Activated naive CD8-positive, alpha-beta T cell (primary cell): Measurements from ENCODE around the gene OPCML.
"Not testable (repeated sequence)": the region's sequence is repeated elsewhere in the genome, so short reads cannot be mapped to it uniquely, and the experiment has no call there.

Experiments
- H3K27ac Mint-ChIP-seq: one replicate; pipeline ENCODE4 v1.8.0; 2021; ENCODE audit warnings: mixed read lengths
- H3K27me3 Mint-ChIP-seq: one replicate; pipeline ENCODE4 v1.8.0; 2021; ENCODE audit warnings: mixed read lengths
- H3K36me3 Mint-ChIP-seq: one replicate; pipeline ENCODE4 v1.8.0; 2021; ENCODE audit warnings: mixed read lengths
- H3K4me1 Mint-ChIP-seq: one replicate; pipeline ENCODE4 v1.8.0; 2021; ENCODE audit warnings: low read depth, mixed read lengths
- H3K4me3 Mint-ChIP-seq: one replicate; pipeline ENCODE4 v1.8.0; 2021; ENCODE audit warnings: mild to moderate bottlenecking, mixed read lengths
- H3K9me3 Mint-ChIP-seq: one replicate; pipeline ENCODE4 v1.8.0; 2021; ENCODE audit warnings: low read depth, mixed read lengths

Gene OPCML

GRCh38 chr11:132422722-132423121 lies 1109.6 kb downstream of the OPCML start:
- Mint-ChIP-seq H3K4me1 (no peaks in the 10 kb centered on the region), H3K36me3 (no peaks in the 10 kb centered on the region), H3K4me3 (no peak overlapping the region), H3K9me3 (no peaks in the 10 kb centered on the region), H3K27me3 (peaks cover 3% of the 10 kb centered on the region), H3K27ac (no peak overlapping the region)

DNA sequence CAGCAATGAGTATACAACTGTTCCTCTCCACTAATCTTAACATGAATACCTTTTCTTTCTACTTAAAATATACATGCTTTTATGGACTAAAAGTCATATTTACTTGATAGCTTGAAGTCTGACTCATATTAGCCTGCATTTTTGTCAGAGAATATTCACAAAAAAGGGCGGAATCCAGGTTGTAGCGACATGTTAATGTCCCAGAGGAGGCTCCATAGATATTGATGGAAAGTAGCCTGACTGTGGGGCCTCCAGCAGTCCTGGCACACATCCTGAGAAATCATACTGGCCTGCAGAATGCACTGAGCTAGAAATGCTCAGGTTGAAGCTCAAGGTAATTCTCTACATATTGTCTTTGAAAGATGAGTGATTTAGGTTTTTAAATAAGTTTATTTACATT lies 1110.7 kb downstream of the OPCML start:
- H3K27ac Mint-ChIP-seq = no peak overlapping the region
- H3K4me3 Mint-ChIP-seq = no peak overlapping the region
- peaks cover 3% of the 10 kb centered on the region for H3K27me3 Mint-ChIP-seq
- no peaks in the 10 kb centered on the region for H3K9me3 Mint-ChIP-seq
- no peaks in the 10 kb centered on the region for H3K4me1 Mint-ChIP-seq
- H3K36me3 Mint-ChIP-seq = no peaks in the 10 kb centered on the region

DNA sequence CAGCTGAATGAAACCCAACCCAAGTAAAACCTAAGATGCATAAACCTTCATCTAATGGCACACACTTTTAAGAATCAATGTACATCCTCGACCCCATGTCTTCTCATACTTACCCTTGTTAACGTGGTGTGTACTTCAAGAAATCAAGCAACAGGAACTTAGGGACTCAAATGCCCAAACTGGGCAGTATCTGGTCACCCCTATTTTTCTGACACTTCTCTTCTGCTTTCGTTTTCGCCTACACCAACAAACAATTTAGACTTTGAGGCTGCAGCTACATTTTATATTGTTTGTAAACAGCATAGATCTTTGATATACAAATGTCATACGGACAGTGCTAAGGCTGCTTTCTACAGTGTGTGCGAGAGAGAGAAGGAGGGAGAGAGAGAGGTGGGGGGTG lies 1117.8 kb downstream of the OPCML start:
- Mint-ChIP-seq H3K4me1 (no peaks in the 10 kb centered on the region), H3K9me3 (no peaks in the 10 kb centered on the region), H3K27me3 (no peaks in the 10 kb centered on the region), H3K27ac (no peak overlapping the region), H3K4me3 (no peak overlapping the region), H3K36me3 (no peaks in the 10 kb centered on the region)

DNA sequence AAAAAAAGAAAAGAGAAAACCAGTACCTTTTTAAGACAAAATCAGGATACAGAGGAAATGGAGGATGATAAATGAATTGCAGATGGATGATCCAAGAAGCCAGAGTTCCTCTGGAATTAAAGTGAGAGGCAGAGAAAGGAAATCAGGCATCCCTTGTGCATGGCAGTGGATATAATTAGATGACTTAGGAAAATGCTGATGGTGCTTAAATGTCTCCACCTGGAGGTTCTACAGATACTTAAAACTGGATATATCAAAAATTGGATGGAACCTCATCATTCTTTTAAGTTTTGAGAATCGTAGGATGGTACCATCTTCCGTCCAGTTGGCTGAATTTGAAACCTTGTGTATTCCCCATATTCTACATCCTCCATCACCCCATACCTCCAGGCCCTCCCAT lies 1121.9 kb downstream of the OPCML start:
- H3K36me3 Mint-ChIP-seq = no peaks in the 10 kb centered on the region
- no peak overlapping the region for H3K27ac Mint-ChIP-seq
- H3K4me1 Mint-ChIP-seq = no peaks in the 10 kb centered on the region
- no peak overlapping the region for H3K4me3 Mint-ChIP-seq
- H3K9me3 Mint-ChIP-seq = no peaks in the 10 kb centered on the region
- H3K27me3 Mint-ChIP-seq = no peaks in the 10 kb centered on the region

DNA sequence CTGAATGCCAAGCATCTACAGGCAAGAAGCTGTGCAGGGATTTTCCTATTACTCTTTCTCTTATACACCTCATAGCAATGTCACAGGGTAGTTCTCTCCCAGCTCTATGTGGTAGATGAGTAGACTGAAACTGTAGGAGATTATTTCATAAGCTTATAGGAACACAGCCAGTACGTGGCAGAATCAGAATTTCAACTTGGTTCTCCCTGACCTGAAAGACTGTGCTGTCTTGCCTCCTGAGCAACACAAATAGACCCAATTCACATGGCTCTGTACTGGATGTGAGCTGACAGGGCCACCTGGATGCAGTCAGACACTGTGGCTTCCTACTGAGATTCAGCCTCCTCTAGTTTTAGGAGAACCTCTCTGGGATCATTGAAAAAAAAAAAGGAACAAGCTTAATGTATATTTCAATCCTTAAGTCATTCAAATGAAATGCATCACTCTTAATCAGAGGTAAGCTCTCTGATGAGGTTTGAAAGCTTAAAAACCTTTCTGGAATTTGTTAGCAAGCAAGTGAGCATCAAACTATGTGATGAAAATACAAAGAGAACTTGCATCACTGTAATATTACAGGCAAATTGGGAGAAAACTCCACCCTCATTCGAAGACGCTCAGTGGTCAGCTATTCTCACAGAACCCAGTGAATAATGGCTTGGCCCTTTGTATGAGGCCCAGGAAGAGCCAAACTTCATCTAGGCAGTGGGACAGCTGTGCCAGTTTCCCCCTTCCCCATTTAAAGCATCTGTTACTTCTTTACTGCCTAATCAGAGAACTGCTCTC lies 1122.5 kb downstream of the OPCML start:
- Mint-ChIP-seq H3K27me3 (no peaks in the 10 kb centered on the region), H3K4me3 (no peak overlapping the region), H3K4me1 (no peaks in the 10 kb centered on the region), H3K9me3 (no peaks in the 10 kb centered on the region), H3K27ac (no peak overlapping the region), H3K36me3 (no peaks in the 10 kb centered on the region)

DNA sequence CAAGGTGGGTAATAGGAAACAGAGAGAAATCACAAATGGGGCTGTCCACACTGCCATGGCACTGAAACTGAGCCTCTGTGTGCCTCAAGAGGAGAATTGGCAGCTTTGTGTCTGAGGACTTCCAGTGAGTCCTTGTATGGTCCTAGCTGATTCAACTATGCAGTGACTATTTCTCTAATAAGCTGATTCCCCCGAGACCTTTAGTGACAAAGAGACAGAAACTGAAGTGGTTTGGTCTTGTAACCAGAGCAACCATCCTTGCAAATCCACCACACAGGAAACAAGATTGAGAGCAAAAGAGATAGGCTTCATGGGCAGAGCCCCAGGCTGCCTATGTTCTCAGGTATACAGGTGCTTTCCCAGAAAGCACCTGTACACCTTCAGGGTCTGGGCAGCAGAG lies 1123.4 kb downstream of the OPCML start:
- H3K4me3 Mint-ChIP-seq = no peak overlapping the region
- H3K27ac Mint-ChIP-seq = no peak overlapping the region
- H3K4me1 Mint-ChIP-seq = no peaks in the 10 kb centered on the region
- H3K36me3 Mint-ChIP-seq = no peaks in the 10 kb centered on the region
- H3K27me3 Mint-ChIP-seq = no peaks in the 10 kb centered on the region
- no peaks in the 10 kb centered on the region for H3K9me3 Mint-ChIP-seq

GRCh38 chr11:132405728-132406127 lies 1126.6 kb downstream of the OPCML start:
- Mint-ChIP-seq H3K4me1 (no peaks in the 10 kb centered on the region), H3K27ac (no peak overlapping the region), H3K4me3 (no peak overlapping the region), H3K27me3 (no peaks in the 10 kb centered on the region), H3K36me3 (no peaks in the 10 kb centered on the region), H3K9me3 (no peaks in the 10 kb centered on the region)

DNA sequence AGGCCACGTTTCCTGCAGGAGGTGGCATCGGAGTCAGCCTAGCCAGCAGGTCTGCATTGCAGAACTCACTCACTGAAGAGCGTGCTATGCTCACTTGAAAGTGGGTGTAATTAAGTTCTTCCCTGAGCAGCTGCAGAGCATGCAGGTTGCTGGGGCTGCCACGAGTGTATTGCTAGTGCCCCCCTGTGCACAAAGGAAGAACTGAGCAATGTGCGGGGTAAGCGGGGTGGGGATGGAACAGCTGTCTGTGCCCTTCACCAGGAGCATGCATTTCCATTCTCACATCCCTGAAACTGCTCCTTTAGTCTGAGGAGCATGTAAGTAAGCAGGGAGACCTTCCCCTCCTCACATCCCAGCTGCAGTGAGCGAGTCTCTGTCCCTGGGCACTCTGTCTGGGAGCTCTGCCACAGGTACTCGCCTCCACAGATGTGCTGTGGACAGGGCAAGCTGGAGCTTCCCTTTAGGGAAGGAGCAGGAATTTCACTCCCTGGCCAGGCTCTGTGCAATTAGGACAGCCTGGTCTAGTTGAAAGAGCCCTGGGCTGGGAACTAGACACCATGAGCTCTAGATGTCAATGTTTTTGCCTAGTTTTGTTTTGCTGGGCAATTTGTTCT lies 1130.1 kb downstream of the OPCML start:
- Mint-ChIP-seq H3K9me3 (peaks cover 8% of the 10 kb centered on the region), H3K27ac (no peak overlapping the region), H3K4me1 (no peaks in the 10 kb centered on the region), H3K27me3 (no peaks in the 10 kb centered on the region), H3K4me3 (no peak overlapping the region), H3K36me3 (no peaks in the 10 kb centered on the region)

- H3K27ac Mint-ChIP-seq = no peak overlapping the region
- H3K4me3 Mint-ChIP-seq = no peak overlapping the region
- peaks cover 19% of the 10 kb centered on the region for H3K9me3 Mint-ChIP-seq
- no peaks in the 10 kb centered on the region for H3K27me3 Mint-ChIP-seq
- no peaks in the 10 kb centered on the region for H3K4me1 Mint-ChIP-seq
- no peaks in the 10 kb centered on the region for H3K36me3 Mint-ChIP-seq
These were observed 1136.0 kb downstream of the OPCML start for GRCh38 chr11:132396318-132396717.

DNA sequence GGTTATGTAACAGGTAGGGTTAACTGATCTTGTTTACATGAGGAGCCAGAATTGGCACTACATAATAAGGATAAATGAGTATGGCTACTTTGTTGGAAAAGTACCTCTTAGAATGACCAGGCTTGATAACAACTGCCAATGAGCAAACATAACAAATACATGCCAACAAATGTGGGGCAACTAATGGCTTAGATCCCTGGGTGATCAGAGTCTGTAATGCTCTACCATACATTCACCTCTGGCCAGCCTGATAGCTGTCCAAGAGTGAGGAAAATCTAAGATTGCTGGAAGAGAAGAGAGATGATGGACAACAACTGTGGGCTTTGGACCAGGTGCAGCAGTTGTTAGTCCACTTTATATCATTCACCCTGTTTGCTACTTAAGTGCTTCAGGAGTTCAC lies 1136.9 kb downstream of the OPCML start:
- no peak overlapping the region for H3K4me3 Mint-ChIP-seq

DNA sequence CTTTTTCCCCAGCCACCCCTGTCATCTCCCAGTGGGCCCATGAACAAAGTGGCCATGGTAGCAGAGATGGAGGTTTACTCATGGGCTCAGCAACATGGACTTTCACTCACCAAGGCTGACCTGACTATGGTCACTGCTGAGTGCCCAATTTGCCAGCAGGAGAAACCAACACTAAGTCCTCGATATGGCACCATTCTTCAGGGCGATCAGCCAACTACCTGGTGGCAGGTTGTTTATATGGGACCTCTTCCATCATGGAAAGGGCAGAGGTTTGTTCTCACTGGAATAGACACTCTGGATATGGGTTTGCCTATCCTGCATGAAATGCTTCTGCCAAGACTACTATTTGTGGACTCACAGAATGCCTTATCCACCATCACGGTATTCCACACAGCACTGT lies 1152.8 kb downstream of the OPCML start:
- H3K36me3 Mint-ChIP-seq = no peaks in the 10 kb centered on the region
- H3K4me3 Mint-ChIP-seq = no peak overlapping the region
- no peak overlapping the region for H3K27ac Mint-ChIP-seq

More for the DNA sequence above, 1136.9 kb downstream of the OPCML start:
- H3K36me3 Mint-ChIP-seq = no peaks in the 10 kb centered on the region
- peaks cover 22% of the 10 kb centered on the region for H3K9me3 Mint-ChIP-seq
- H3K27me3 Mint-ChIP-seq = no peaks in the 10 kb centered on the region
- H3K27ac Mint-ChIP-seq = no peak overlapping the region
- no peaks in the 10 kb centered on the region for H3K4me1 Mint-ChIP-seq

GRCh38 chr11:132373405-132374143 lies 1158.7 kb downstream of the OPCML start:
- no peak overlapping the region for H3K27ac Mint-ChIP-seq
- no peak overlapping the region for H3K4me3 Mint-ChIP-seq
- no peaks in the 10 kb centered on the region for H3K27me3 Mint-ChIP-seq
- no peaks in the 10 kb centered on the region for H3K9me3 Mint-ChIP-seq
- no peaks in the 10 kb centered on the region for H3K4me1 Mint-ChIP-seq
- no peaks in the 10 kb centered on the region for H3K36me3 Mint-ChIP-seq

More for the DNA sequence above, 1152.8 kb downstream of the OPCML start:
- H3K4me1 Mint-ChIP-seq = no peaks in the 10 kb centered on the region
- H3K9me3 Mint-ChIP-seq = peaks cover 9% of the 10 kb centered on the region
- peaks cover 1% of the 10 kb centered on the region for H3K27me3 Mint-ChIP-seq

DNA sequence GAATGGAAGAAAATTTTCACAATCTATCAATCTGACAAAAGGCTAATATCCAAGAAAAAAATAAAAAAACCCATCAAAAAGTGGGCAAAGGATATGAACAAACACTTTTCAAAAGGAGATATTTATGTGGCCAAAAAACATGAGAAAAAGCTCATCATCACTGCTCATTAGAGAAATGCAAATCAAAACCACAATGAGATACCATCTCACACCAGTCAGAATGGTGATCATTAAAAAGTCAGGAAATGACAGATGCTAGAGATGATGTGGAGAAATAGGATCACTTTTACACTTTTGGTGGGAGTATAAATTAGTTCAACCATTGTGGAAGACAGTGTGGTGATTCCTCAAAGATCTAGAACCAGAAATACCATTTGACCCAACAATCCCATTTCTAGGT lies 1162.2 kb downstream of the OPCML start:
- not testable (repeated sequence) for H3K27me3 Mint-ChIP-seq, H3K27ac Mint-ChIP-seq, H3K4me1 Mint-ChIP-seq, H3K9me3 Mint-ChIP-seq, H3K36me3 Mint-ChIP-seq, H3K4me3 Mint-ChIP-seq

- Mint-ChIP-seq H3K27me3 (peaks cover 2% of the 10 kb centered on the region), H3K9me3 (peaks cover 11% of the 10 kb centered on the region), H3K36me3 (no peaks in the 10 kb centered on the region), H3K4me1 (no peaks in the 10 kb centered on the region), H3K27ac (no peak overlapping the region), H3K4me3 (no peak overlapping the region)
These were observed 1165.0 kb downstream of the OPCML start for GRCh38 chr11:132367293-132367692.

DNA sequence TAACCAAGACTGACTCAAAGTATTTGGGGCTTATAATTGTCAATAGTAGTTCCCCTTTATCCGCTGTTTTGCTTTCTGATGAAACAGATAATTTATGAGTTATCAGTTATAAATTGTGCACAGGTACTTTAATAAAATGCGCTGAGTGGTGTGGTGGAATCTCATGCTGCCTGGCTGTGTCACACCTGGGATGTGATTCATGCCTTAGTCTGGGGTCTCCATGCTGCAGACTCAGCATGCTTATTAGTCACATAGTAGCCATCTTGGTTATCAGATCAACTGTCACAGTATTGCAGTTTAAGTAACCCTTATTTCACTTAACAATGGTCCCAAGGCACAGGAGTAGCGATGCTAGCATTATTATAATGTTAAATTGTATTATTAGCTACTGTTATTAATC lies 1166.7 kb downstream of the OPCML start:
- H3K27me3 Mint-ChIP-seq = peaks cover 2% of the 10 kb centered on the region
- no peak overlapping the region for H3K27ac Mint-ChIP-seq
- no peaks in the 10 kb centered on the region for H3K4me1 Mint-ChIP-seq
- peaks cover 11% of the 10 kb centered on the region for H3K9me3 Mint-ChIP-seq
- no peak overlapping the region for H3K4me3 Mint-ChIP-seq
- no peaks in the 10 kb centered on the region for H3K36me3 Mint-ChIP-seq
